ENCODE results near the gene FAM174C. TPM values are rescaled to one million over a fixed set of nuclear protein-coding genes. Genes with fewer than 3 reads are reported as not detected.

FAM174C gene
- total RNA-seq, 1 experiment from 2014 or later = 110 TPM

DNA sequence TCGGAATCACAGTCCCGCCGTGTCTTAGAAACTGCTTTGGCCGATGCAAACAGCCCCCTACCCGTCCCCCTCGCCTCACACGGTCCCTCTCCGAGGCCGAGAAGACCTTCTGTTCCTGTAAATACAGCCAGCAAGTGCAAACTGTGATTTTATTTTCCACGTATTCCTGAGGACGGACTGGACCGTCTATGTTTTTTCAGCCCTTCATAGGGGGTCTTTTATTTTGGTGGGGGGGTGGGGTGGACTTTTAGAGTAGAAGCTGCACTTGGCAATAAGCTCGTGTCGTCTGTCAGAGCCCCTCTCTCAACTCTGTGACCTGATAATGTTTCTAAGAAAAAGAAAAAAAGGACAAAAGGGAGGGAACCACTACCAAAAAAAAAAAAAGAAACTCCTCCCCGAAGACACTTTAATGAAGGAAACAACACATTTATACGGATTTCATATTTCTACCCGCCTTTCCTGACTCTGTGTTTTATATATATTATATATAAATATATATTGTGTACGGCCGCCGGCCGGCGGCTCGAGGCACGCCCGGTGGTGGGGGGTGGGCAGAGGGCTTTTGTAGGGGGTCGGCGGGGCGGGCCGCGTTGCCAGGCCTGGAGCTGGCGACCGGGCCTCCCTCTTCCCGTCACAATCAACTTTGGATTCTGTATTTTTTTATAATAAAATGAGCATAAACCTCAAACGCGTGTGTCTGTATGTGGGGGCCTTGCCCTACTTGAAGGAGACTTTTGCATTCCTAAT is 25.6 kb downstream of the FAM174C start:
- H3K4me3 ChIP-seq (ENCODE audit: low read length) = no peak overlapping the region
- no TSS peak for BruUV-seq (replicated peaks)
- POLR2A ChIA-PET (ENCODE audit: unreplicated experiment) = no interaction called here

DNA sequence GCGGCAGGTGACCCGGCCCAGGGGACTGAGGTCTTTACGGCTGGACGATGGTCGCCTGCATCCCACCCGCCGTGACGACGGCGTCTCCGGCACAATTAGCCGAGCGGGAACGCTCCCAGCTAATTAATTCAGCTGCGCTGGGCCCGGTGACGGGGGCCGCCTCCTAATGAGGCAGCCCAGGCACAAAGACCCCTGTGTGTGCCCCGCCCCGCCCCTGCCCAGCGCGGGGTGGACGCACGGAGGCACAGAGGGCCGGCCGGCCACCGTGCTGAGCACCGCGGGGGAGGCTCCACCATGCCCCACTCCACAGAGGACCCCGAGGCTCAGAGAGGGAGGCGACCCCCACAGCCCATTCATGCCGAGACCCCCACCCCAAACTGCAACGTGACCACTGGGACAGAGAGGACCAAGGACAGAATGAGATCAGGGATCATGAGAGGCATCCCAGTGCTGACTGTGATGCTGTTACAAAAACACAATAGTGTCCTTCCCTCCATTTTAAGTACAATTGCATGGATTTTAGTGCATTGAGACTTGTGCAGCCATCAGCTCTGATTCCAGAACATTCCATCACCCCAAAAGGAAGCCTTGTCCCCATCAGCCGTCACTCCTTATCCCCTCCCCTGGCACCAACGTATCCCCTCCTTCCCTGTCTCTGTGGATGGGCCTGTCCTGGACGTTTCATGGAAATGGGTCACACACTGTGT is 27.4 kb downstream of the FAM174C start:
- H2AFZ ChIP-seq (ENCODE audit: low read length) = no peak overlapping the region
- ATAC-seq (no peak), DNase-seq (no peak)
- no peak overlapping the region for H3K27ac ChIP-seq (ENCODE audit: low read length)
- no peaks in the 10 kb centered on the region for H3K9me3 ChIP-seq (ENCODE audit: low read length)
- H3K4me1 ChIP-seq (ENCODE audit: insufficient read depth, low read length) = no peaks in the 10 kb centered on the region; the same call in 1 of the 2 replicates
- intact Hi-C loops (cut with micrococcal nuclease) = no loop called here
- no peak overlapping the region for H3K4me3 ChIP-seq (ENCODE audit: low read length)
- H3K79me2 ChIP-seq (ENCODE audit: low read length) = no peaks in the 10 kb centered on the region
- no peak overlapping the region for H3K4me2 ChIP-seq (ENCODE audit: low read length)
- CTCF ChIA-PET = no interaction called here
- no peaks in the 10 kb centered on the region for H3K9me2 ChIP-seq (replicated peaks; ENCODE audit: low read length)
- POLR2A ChIA-PET (ENCODE audit: unreplicated experiment) = no interaction called here
- TF ChIP-seq, protein P1, sequence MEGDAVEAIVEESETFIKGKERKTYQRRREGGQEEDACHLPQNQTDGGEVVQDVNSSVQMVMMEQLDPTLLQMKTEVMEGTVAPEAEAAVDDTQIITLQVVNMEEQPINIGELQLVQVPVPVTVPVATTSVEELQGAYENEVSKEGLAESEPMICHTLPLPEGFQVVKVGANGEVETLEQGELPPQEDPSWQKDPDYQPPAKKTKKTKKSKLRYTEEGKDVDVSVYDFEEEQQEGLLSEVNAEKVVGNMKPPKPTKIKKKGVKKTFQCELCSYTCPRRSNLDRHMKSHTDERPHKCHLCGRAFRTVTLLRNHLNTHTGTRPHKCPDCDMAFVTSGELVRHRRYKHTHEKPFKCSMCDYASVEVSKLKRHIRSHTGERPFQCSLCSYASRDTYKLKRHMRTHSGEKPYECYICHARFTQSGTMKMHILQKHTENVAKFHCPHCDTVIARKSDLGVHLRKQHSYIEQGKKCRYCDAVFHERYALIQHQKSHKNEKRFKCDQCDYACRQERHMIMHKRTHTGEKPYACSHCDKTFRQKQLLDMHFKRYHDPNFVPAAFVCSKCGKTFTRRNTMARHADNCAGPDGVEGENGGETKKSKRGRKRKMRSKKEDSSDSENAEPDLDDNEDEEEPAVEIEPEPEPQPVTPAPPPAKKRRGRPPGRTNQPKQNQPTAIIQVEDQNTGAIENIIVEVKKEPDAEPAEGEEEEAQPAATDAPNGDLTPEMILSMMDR (conservative IDR thresholded peaks at IDR 0.05; ENCODE audit: low read depth, low read length) = no peak
- TF ChIP-seq EZH2 (IDR thresholded peaks at IDR 0.05; ENCODE audit: low read length, unreplicated experiment) = no peak
- TF ChIP-seq EZH2phosphoT487 (IDR thresholded peaks at IDR 0.05; ENCODE audit: borderline replicate concordance, low read length) = no peak
- no peak overlapping the region for H3K9ac ChIP-seq (ENCODE audit: low read length)
- no peaks in the 10 kb centered on the region for H4K20me1 ChIP-seq (ENCODE audit: low read length)
- H3K36me3 ChIP-seq (ENCODE audit: low read depth, low read length) = no peaks in the 10 kb centered on the region
- no peaks in the 10 kb centered on the region for H3F3A ChIP-seq (ENCODE audit: low read length, unreplicated experiment)
- H3K27me3 ChIP-seq (ENCODE audit: low read length) = no peaks in the 10 kb centered on the region
- BruUV-seq (replicated peaks) = no TSS peak

More for the DNA sequence above, 25.6 kb downstream of the FAM174C start:
- no peaks in the 10 kb centered on the region for H3K27me3 ChIP-seq (ENCODE audit: low read length)
- no peaks in the 10 kb centered on the region for H3K9me3 ChIP-seq (ENCODE audit: low read length)
- intact Hi-C loops (cut with micrococcal nuclease) = no loop called here
- no peaks in the 10 kb centered on the region for H3F3A ChIP-seq (ENCODE audit: low read length, unreplicated experiment)
- H4K20me1 ChIP-seq (ENCODE audit: low read length) = no peaks in the 10 kb centered on the region
- no peak overlapping the region for H2AFZ ChIP-seq (ENCODE audit: low read length)
- ATAC-seq (no peak), DNase-seq (no peak)
- H3K9me2 ChIP-seq (replicated peaks; ENCODE audit: low read length) = no peaks in the 10 kb centered on the region
- H3K9ac ChIP-seq (ENCODE audit: low read length) = no peak overlapping the region
- CTCF ChIA-PET = no interaction called here
- H3K4me2 ChIP-seq (ENCODE audit: low read length) = no peak overlapping the region
- TF ChIP-seq, protein P1 (conservative IDR thresholded peaks at IDR 0.05; ENCODE audit: low read depth, low read length) = no peak
- TF ChIP-seq EZH2phosphoT487 (IDR thresholded peaks at IDR 0.05; ENCODE audit: borderline replicate concordance, low read length) (no peak), EZH2 (IDR thresholded peaks at IDR 0.05; ENCODE audit: low read length, unreplicated experiment) (no peak)
- no peaks in the 10 kb centered on the region; the same call in 1 of the 2 replicates for H3K4me1 ChIP-seq (ENCODE audit: insufficient read depth, low read length)
- H3K79me2 ChIP-seq (ENCODE audit: low read length) = no peaks in the 10 kb centered on the region
- no peaks in the 10 kb centered on the region for H3K36me3 ChIP-seq (ENCODE audit: low read depth, low read length)
- H3K27ac ChIP-seq (ENCODE audit: low read length) = no peak overlapping the region
